Cardiac fibroblast (primary cell): ENCODE measurements around the gene SPATA31E1.

Source experiments
- DNase-seq, 2 donors: peaks; one replicate each; pipeline versions ENCODE4 v3.0.0 to v3.0.0-alpha.2; 2010; ENCODE audit warnings: low read depth in 2 of 2
- H3K4me3 ChIP-seq, 2 donors: replicated peaks in 1 of 2; 1 replicate in 1 of 2; 2 replicates in 1 of 2; pipeline ENCODE4 v1.5.1; 2011; ENCODE audit warnings: low read depth in 2 of 2, low read length in 2 of 2, mild to moderate bottlenecking in 2 of 2, moderate library complexity in 1 of 2
- CTCF ChIP-seq: IDR thresholded peaks from one replicate; pipeline ENCODE4 v1.5.1; 2011; ENCODE audit warnings: low read depth, mild to moderate bottlenecking, low read length, inconsistent platforms

Gene SPATA31E1

GRCh38 chr9:87883274-87883673, 597 bp downstream of the SPATA31E1 start:
- no peak overlapping the region for H3K4me3 ChIP-seq
- no peak for TF ChIP-seq CTCF
- no peak for DNase-seq

- H3K4me3 ChIP-seq, result no peak overlapping the region
- no peak for TF ChIP-seq CTCF
- DNase-seq, result no peak
Observed at GRCh38 chr9:87883990-87884389, 1.3 kb downstream of the SPATA31E1 start.

DNA sequence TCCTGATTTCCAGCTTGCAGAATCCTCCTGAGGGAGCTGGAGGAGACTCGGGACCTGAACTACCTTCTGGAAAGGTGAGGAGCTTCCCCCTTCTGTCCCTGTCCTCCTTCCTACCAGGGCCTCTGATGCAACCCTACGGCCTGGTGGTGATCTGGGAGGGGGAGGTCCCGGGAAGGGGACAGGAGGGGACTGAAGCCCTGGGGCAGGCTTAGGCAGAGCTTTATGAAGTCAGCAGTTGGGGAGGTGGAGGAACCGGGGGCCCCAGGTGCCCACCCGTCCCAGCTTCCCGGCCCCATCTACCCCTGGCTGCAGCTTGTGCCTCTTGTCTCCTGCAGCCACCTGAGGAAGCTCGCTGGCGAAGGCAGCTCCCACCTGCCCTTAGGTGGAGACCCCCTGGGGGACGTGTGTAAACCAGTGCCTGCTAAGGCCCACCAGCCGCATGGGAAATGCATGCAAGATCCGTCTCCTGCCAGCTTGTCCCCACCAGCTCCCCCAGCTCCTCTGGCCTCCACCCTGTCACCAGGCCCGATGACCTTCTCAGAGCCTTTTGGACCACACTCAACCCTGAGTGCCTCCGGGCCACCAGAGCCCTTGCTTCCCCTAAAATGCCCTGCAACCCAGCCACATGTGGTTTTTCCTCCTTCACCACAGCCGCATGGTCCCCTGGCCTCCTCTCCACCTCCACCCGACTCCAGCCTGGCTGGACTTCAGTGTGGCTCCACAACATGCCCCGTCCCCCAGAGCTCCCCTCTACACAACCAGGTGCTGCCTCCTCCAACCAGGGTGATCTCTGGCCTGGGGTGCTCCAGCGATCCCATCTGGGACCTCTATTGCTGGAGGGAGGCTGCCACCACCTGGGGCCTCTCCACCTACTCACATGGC, 2.1 kb downstream of the SPATA31E1 start:
- no peak for TF ChIP-seq CTCF
- DNase-seq, result no peak
- H3K4me3 ChIP-seq, result no peak overlapping the region

DNA sequence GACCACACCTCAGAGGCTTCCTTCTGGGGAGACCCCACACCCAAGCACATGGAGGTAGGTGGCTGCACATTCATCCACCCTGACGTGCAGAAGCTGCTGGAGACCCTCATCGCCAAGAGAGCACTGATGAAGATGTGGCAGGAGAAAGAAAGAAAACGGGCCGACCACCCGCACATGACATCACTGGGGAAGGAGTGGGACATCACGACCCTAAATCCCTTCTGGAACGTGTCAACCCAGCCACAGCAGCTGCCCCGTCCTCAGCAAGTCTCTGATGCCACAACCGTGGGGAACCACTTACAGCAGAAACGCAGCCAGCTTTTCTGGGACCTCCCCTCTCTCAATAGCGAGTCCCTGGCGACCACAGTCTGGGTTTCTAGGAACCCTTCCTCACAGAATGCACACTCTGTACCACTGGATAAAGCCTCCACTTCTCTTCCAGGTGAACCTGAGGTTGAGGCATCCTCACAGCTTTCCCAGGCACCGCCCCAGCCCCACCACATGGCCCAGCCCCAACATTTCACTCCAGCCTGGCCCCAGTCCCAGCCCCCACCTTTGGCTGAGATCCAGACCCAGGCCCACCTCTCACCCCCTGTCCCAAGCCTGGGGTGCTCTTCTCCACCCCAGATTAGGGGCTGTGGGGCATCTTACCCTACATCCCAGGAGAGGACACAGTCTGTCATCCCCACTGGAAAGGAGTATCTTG, 3.0 kb downstream of the SPATA31E1 start:
- no peak for TF ChIP-seq CTCF
- no peak overlapping the region for H3K4me3 ChIP-seq
- no peak for DNase-seq

DNA sequence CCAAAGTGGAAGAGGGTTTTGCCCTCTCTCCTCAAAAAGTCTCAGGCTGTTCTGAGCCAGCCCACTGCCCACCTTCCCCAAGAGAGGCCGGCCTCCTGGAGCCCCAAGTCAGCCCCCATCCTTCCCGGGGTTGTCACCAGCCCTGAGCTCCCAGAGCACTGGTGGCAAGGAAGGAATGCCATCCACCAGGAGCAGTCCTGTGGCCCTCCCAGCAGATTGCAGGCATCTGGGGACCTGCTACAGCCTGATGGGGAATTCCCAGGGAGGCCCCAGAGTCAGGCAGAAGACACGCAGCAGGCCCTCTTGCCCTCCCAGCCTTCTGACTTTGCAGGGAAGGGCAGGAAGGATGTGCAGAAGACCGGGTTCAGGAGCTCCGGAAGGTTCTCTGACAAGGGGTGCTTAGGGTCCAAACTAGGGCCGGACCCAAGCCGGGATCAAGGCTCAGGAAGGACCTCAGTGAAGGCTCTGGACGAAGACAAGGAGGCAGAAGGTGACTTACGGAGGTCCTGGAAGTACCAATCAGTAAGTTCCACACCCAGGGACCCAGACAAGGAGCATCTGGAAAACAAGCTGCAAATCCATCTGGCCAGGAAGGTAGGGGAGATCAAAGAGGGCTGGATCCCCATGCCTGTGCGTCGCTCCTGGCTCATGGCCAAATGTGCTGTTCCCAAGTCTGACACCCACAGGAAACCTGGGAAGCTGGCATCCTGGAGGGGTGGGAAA, 3.7 kb downstream of the SPATA31E1 start:
- no peak for DNase-seq
- H3K4me3 ChIP-seq, result no peak overlapping the region
- no peak for TF ChIP-seq CTCF

DNA sequence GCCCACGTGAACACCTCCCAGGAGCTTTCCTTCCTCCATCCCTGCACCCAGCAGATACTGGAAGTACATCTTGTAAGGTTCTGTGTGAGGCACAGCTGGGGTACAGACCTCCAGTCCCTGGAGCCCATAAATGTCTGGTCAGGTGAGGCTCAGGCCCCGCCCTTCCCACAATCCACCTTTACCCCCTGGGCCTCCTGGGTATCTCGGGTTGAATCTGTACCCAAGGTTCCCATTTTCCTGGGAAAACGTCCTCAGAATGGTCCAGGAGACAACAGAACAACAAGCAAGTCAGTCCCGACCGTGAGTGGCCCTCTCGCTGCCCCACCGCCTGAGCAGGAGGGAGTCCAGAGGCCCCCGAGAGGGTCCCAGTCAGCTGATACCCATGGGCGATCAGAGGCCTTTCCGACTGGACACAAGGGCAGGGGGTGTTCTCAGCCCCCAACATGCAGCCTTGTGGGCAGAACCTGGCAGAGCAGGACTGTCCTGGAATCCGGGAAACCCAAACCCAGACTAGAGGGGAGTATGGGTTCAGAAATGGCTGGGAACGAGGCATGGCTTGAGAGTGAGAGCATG, 4.3 kb downstream of the SPATA31E1 start:
- no peak overlapping the region for H3K4me3 ChIP-seq
- no peak for TF ChIP-seq CTCF
- no peak for DNase-seq
